DMS114 treated with DMSO at 0.1 percent for 48 hours (cell line): Measurements from ENCODE around the gene DNER.
"Not testable (repeated sequence)": the region's sequence is repeated elsewhere in the genome, so short reads cannot be mapped to it uniquely, and the experiment has no call there.

Experiments
- DNase-seq: peaks from one replicate; lab custom pipeline; 2025; ENCODE audit not compliant: unreplicated experiment; lab: John Stamatoyannopoulos, UW

The DNER gene

GRCh38 chr2:229348128-229348527, 366.2 kb downstream of the DNER start:
- DNase-seq: no peak

GRCh38 chr2:229346816-229347540, 367.4 kb downstream of the DNER start:
- no peak for DNase-seq

- DNase-seq: no peak
These were observed 369.4 kb downstream of the DNER start for GRCh38 chr2:229344955-229345354.

GRCh38 chr2:229344151-229344551, 370.2 kb downstream of the DNER start:
- DNase-seq: no peak

GRCh38 chr2:229343661-229344060, 370.7 kb downstream of the DNER start:
- DNase-seq: no peak

- DNase-seq: no peak
These were observed 372.0 kb downstream of the DNER start for GRCh38 chr2:229342376-229342775.

- DNase-seq: no peak
These were observed 374.1 kb downstream of the DNER start for GRCh38 chr2:229340086-229340760.

- no peak for DNase-seq
These were observed 374.7 kb downstream of the DNER start for GRCh38 chr2:229339618-229340017.

- not testable (repeated sequence) for DNase-seq
These were observed 375.2 kb downstream of the DNER start for GRCh38 chr2:229339171-229339570.

- no peak for DNase-seq
These were observed 378.4 kb downstream of the DNER start for GRCh38 chr2:229335877-229336346.

- no peak for DNase-seq
These were observed 379.0 kb downstream of the DNER start for GRCh38 chr2:229335330-229335729.

GRCh38 chr2:229330952-229331351, 383.4 kb downstream of the DNER start:
- no peak for DNase-seq

GRCh38 chr2:229319558-229319957, 394.8 kb downstream of the DNER start:
- DNase-seq: no peak

GRCh38 chr2:229314117-229314516, 400.2 kb downstream of the DNER start:
- no peak for DNase-seq

GRCh38 chr2:229313591-229313990, 400.8 kb downstream of the DNER start:
- DNase-seq: no peak
